Brain microvascular endothelial cell (primary cell): ENCODE data around the gene DDX21.

Source experiments
- DNase-seq: peaks from one replicate; pipeline ENCODE4 v3.0.0-alpha.2; 2020
- H3K27ac ChIP-seq: fragments of 250-450 bp; sonication (Bioruptor Pico); 2 replicates; pipeline ENCODE4 v1.5.1; 2020; ENCODE audit warnings: mild to moderate bottlenecking, moderate library complexity
- H3K27me3 ChIP-seq: fragments of 250-450 bp; sonication (Bioruptor Pico); replicated peaks from 2 replicates; pipeline ENCODE4 v1.5.1; 2020; ENCODE audit warnings: mild to moderate bottlenecking
- H3K36me3 ChIP-seq: fragments of 250-450 bp; sonication (Bioruptor Pico); replicated peaks from 2 replicates; pipeline ENCODE4 v1.5.1; 2020; ENCODE audit warnings: mild to moderate bottlenecking
- H3K4me3 ChIP-seq: 2 replicates; pipeline ENCODE4 v1.5.1; 2011; ENCODE audit warnings: low read depth, mild to moderate bottlenecking, control low read depth, low read length, moderate library complexity
- CTCF ChIP-seq: IDR thresholded peaks from 2 replicates; pipeline ENCODE4 v1.5.1; 2011; ENCODE audit warnings: low read depth, mild to moderate bottlenecking, moderate library complexity, low read length, control low read depth, inconsistent platforms; ENCODE audit errors: missing control alignments
- in situ Hi-C: cut with HindIII; loops from 2 replicates; pipeline ENCODE4 v1.10.0; 2017; ENCODE audit warnings: low sequenced_read_pairs, low pct_ligation_motif_present

The DDX21 gene

GRCh38 chr10:68981074-68981473 lies 25.1 kb downstream of the DDX21 start:
- no peaks in the 10 kb centered on the region for H3K27me3 ChIP-seq
- no peak overlapping the region for H3K4me3 ChIP-seq
- H3K36me3 ChIP-seq = peaks cover 63% of the 10 kb centered on the region
- in situ Hi-C loops = no loop called here
- TF ChIP-seq CTCF = peak; percentile 44
- DNase-seq = no peak
- H3K27ac ChIP-seq = no peak overlapping the region

GRCh38 chr10:68982389-68982788 lies 26.4 kb downstream of the DDX21 start:
- TF ChIP-seq CTCF = no peak
- in situ Hi-C loops = no loop called here
- no peak overlapping the region for H3K4me3 ChIP-seq
- H3K27ac ChIP-seq = no peak overlapping the region
- no peak for DNase-seq
- H3K27me3 ChIP-seq = no peaks in the 10 kb centered on the region
- H3K36me3 ChIP-seq = peaks cover 57% of the 10 kb centered on the region

- H3K27ac ChIP-seq = no peak overlapping the region
- TF ChIP-seq CTCF = no peak
- DNase-seq = no peak
- in situ Hi-C loops = no loop called here
- H3K4me3 ChIP-seq = no peak overlapping the region
- H3K36me3 ChIP-seq = peaks cover 19% of the 10 kb centered on the region
- no peaks in the 10 kb centered on the region for H3K27me3 ChIP-seq
Measured at GRCh38 chr10:68987611-68988010, 31.6 kb downstream of the DDX21 start.

- Histone ChIP-seq H3K4me3 (peak within 1 kb of the TSS; percentile 78), H3K27ac (peak within 1 kb of the TSS; percentile 71), H3K36me3 (peaks cover 10% of the 10 kb centered on the region), H3K27me3 (no peaks in the 10 kb centered on the region)
- peak; percentile 77 for TF ChIP-seq CTCF
- peak; percentile 98 for DNase-seq
- in situ Hi-C loops = no loop called here
Measured at GRCh38 chr10:68988530-68989316, 32.8 kb downstream of the DDX21 start, which contains the start of gene KIFBP. TSS of gene KIFBP (plus strand) at chr10:68988803. CDS start at chr10:68988833, 30 bp downstream.

- in situ Hi-C loops = no loop called here
- Histone ChIP-seq H3K27me3 (no peaks in the 10 kb centered on the region), H3K36me3 (peaks cover 3% of the 10 kb centered on the region), H3K27ac (peak overlapping the region; percentile 71), H3K4me3 (peak overlapping the region; percentile 78)
- no peak for DNase-seq
- no peak for TF ChIP-seq CTCF
Measured at GRCh38 chr10:68989317-68989990, 33.5 kb downstream of the DDX21 start.
